Measurements from ENCODE around the gene ATP8A2. TPM values are rescaled to one million over a fixed set of nuclear protein-coding genes. Genes with fewer than 3 reads are reported as not detected.
A peak's percentile ranks its signal among the peaks of the same experiment; 100 is the strongest.

ATP8A2 gene
- total RNA-seq, 1 donor from 2014 or later: 1.7 TPM

DNA sequence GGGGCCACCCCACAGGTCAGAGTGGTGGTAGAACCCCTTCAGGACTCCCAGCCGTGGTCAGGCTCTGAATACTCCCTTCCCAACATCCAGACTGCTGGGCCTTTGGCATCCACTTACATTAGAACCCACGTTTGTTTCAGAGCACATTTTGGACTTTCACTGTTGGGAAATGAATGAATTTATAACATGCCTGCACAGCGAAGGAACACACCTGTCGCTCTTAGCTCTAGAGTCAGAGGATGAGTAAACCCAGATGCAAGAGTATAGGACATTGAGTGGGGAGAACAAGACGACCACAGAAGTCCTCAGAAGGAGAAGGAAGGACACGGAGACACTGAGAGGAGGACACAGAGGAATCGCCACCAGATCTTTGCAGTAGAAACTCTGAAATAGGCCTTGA is 649.1 kb downstream of the ATP8A2 start:
- ATAC-seq: no peak
- no peak for DNase-seq
- H3K9me3 ChIP-seq: no peaks in the 10 kb centered on the region
- no peak overlapping the region for H3K27ac ChIP-seq
- TF ChIP-seq, protein P1, sequence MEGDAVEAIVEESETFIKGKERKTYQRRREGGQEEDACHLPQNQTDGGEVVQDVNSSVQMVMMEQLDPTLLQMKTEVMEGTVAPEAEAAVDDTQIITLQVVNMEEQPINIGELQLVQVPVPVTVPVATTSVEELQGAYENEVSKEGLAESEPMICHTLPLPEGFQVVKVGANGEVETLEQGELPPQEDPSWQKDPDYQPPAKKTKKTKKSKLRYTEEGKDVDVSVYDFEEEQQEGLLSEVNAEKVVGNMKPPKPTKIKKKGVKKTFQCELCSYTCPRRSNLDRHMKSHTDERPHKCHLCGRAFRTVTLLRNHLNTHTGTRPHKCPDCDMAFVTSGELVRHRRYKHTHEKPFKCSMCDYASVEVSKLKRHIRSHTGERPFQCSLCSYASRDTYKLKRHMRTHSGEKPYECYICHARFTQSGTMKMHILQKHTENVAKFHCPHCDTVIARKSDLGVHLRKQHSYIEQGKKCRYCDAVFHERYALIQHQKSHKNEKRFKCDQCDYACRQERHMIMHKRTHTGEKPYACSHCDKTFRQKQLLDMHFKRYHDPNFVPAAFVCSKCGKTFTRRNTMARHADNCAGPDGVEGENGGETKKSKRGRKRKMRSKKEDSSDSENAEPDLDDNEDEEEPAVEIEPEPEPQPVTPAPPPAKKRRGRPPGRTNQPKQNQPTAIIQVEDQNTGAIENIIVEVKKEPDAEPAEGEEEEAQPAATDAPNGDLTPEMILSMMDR (IDR thresholded peaks at IDR 0.05): no peak
- no peaks in the 10 kb centered on the region for H3K27me3 ChIP-seq (ENCODE audit: low read depth)
- intact Hi-C loops (cut with DNase I): no loop called here
- peaks cover 29% of the 10 kb centered on the region for H3K4me1 ChIP-seq
- H3K4me3 ChIP-seq: no peak overlapping the region
- H3K36me3 ChIP-seq: no peaks in the 10 kb centered on the region

DNA sequence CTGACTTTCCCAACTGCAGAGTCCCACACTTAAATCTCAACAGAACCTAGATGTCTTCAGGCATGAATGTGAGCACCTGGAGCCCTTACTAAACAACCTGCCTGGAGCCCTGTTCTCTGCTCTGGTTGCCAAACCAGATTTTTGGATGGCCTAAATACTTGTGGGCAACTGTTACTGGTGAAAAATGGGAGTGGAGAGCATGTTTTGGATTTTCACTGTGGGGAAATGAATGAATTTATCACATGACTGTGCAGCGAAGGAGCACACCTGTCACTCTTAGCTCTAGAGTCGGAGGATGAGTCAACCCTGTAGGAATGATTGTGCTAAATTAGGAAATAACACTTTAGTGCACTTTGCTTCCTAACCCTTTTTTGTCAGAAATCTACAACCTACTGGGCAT is 649.7 kb downstream of the ATP8A2 start:
- intact Hi-C loops (cut with DNase I): no loop called here
- DNase-seq: no peak
- Histone ChIP-seq H3K4me3 (no peak overlapping the region), H3K9me3 (no peaks in the 10 kb centered on the region), H3K27ac (no peak overlapping the region), H3K36me3 (no peaks in the 10 kb centered on the region), H3K4me1 (peaks cover 29% of the 10 kb centered on the region), H3K27me3 (ENCODE audit: low read depth) (no peaks in the 10 kb centered on the region)
- no peak for ATAC-seq
- TF ChIP-seq, protein P1 (IDR thresholded peaks at IDR 0.05): no peak

DNA sequence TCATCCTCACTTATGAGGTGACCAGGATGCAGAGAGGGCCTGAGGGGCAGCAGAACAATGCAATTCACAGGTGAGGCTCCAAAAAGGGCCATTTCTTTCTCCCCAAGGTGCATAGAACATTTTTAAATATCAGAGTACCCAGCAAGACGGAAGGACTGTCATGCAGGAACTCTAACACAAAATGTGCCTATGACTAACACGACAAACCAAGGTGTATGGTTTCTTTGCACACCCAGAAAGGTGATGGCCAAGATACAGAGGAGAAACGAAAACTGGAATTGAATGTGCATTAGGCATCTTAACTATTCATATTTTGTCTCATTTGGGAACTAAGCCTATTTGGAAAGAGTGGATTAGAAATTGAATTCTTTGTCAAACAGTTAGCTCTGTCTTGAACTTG is 650.2 kb downstream of the ATP8A2 start:
- Histone ChIP-seq H3K27me3 (ENCODE audit: low read depth) (no peaks in the 10 kb centered on the region), H3K9me3 (no peaks in the 10 kb centered on the region), H3K27ac (no peak overlapping the region), H3K36me3 (no peaks in the 10 kb centered on the region), H3K4me1 (peaks cover 26% of the 10 kb centered on the region), H3K4me3 (no peak overlapping the region)
- DNase-seq (no peak), ATAC-seq (no peak)
- intact Hi-C loops (cut with DNase I): no loop called here
- TF ChIP-seq, protein P1 (IDR thresholded peaks at IDR 0.05): no peak

DNA sequence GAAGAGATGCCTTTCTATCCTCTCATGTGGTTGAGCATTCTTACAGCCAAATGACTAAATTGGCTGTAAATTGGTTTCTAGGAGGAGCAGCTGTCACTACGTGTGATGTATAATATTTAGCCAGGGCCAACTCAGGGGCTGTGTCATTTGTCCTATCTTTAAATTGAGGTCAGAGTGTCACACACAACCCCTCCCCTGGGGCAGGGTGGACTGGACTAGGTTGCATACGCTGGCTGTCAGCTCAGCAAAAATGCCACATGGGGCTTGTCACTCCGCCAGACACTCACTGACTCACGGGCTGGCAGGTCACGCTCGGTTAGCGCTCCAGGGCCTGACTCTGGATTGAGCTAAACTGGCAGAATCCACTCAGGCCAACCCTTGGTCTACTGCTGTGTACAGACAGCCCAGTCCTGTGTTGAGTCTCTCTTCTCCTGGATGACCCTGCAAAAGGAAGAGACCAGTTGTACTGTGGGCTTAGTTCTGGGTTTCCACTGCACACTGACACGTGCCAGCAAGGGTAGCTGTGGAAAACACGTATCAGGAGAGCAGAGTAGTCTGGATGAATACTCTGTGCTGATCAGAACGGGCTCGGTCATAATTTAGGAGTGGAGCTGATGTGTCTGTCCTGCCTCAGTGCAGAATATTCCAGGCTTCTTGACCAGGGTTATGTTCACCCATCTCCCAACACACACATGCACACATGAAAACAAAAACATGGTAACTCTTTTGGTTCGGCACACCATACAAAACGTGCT is 650.9 kb downstream of the ATP8A2 start:
- ATAC-seq (peak; percentile 70 to 81), DNase-seq (peak; percentile 81)
- Histone ChIP-seq H3K36me3 (no peaks in the 10 kb centered on the region), H3K9me3 (no peaks in the 10 kb centered on the region), H3K4me3 (no peak overlapping the region), H3K27me3 (ENCODE audit: low read depth) (no peaks in the 10 kb centered on the region), H3K27ac (no peak overlapping the region), H3K4me1 (peaks cover 18% of the 10 kb centered on the region)
- intact Hi-C loops (cut with DNase I): no loop called here
- TF ChIP-seq, protein P1 (IDR thresholded peaks at IDR 0.05): no peak

DNA sequence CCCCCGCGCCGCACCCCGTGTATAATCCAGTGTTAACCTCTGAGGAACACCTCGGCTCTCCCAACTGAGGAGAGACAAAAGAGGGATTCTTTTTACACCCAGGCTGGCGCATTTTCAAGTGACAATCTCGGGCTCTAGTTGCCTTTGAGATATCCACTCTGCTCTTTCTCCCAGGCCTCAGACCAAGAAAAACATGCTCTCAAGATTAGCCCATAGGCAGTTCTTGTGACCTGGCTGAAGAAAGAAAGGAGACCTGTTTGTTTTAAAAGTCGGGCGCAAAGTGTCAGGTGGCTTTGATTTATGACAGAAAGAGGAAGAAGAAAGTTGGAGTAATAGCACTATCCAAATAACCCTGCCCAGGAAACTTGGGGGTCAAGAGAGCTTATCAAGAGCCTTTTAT is 652.8 kb downstream of the ATP8A2 start:
- peaks cover 13% of the 10 kb centered on the region for H3K4me1 ChIP-seq
- H3K27ac ChIP-seq: peak overlapping the region; percentile 37
- no peaks in the 10 kb centered on the region for H3K27me3 ChIP-seq (ENCODE audit: low read depth)
- TF ChIP-seq, protein P1 (IDR thresholded peaks at IDR 0.05): no peak
- no peaks in the 10 kb centered on the region for H3K9me3 ChIP-seq
- DNase-seq (no peak), ATAC-seq (peak in 1 of 2 donors; percentile 54)
- H3K4me3 ChIP-seq: no peak overlapping the region
- no peaks in the 10 kb centered on the region for H3K36me3 ChIP-seq
- intact Hi-C loops (cut with DNase I): no loop called here

Data from lower lobe of right lung (tissue), 2 donors.